HEK293 (cell line): Measurements from ENCODE around the gene KANK2.

ENCODE experiments used
- CTCF ChIA-PET: fragments of 350-600 bp; formaldehyde crosslinking; extraction: SDS; loops from one replicate; lab custom pipeline; 2021; ENCODE audit warnings: antibody characterized with exemption; lab: Yijun Ruan, JAX
- POLR2A ChIA-PET: fragments of 300-600 bp; formaldehyde crosslinking; extraction: SDS; loops from one replicate; lab custom pipeline; 2020; ENCODE audit warnings: antibody characterized with exemption, inconsistent platforms; lab: Yijun Ruan, JAX
- H3K27ac ChIP-seq: fragments of 200-500 bp; sonication (Bioruptor generic); 2 replicates; pipeline ENCODE4 v1.5.1; 2014; ENCODE audit warnings: low read depth, low read length, control low read depth, inconsistent platforms; ENCODE audit errors: extremely low read depth
- H3K36me3 ChIP-seq, 2 experiments: fragments of 200-500 bp in 1 of 2; sonication (Bioruptor generic) in 1 of 2; 1 replicate in 1 of 2; 2 replicates in 1 of 2; pipeline ENCODE4 v1.5.1; 2014 to 2017; ENCODE audit warnings: inconsistent platforms in 2 of 2, low read length in 2 of 2; ENCODE audit not compliant: control insufficient read depth in 2 of 2, insufficient read depth in 1 of 2
- H3K4me1 ChIP-seq: fragments of 200-500 bp; sonication (Bioruptor generic); 2 replicates; pipeline ENCODE4 v1.5.1; 2014; ENCODE audit warnings: mild to moderate bottlenecking, low read length, inconsistent platforms; ENCODE audit not compliant: control insufficient read depth, insufficient read depth
- H3K4me3 ChIP-seq: 2 replicates; pipeline ENCODE4 v1.5.1; 2011; ENCODE audit warnings: low read depth, mild to moderate bottlenecking, control low read depth, low read length, moderate library complexity
- H3K9me3 ChIP-seq: fragments of 200-500 bp; sonication (Bioruptor generic); 2 replicates; pipeline ENCODE4 v1.5.1; 2014; ENCODE audit warnings: low read depth, low read length, inconsistent platforms; ENCODE audit not compliant: control insufficient read depth, insufficient read depth
- HOXC10 ChIP-seq: sonication (generic); formaldehyde crosslinking; IDR thresholded peaks from 2 replicates; pipeline ENCODE4 v1.8.1; 2023; ENCODE audit warnings: mild to moderate bottlenecking, missing genetic modification reagents
- KLF8 ChIP-seq: fragments of 450-650 bp; formaldehyde crosslinking; IDR thresholded peaks from 2 replicates; pipeline ENCODE4 v1.5.1; 2016; ENCODE audit warnings: missing biosample characterization, missing genetic modification characterization
- ZFP37 ChIP-seq: fragments of 450-650 bp; formaldehyde crosslinking; IDR thresholded peaks from 2 replicates; pipeline ENCODE4 v1.5.1; 2016; ENCODE audit warnings: missing biosample characterization, missing genetic modification characterization
- ZFP69B ChIP-seq: fragments of 450-650 bp; formaldehyde crosslinking; IDR thresholded peaks from 2 replicates; pipeline ENCODE4 v1.5.1; 2016; ENCODE audit warnings: missing biosample characterization, missing genetic modification characterization
- ZNF121 ChIP-seq: fragments of 450-650 bp; formaldehyde crosslinking; IDR thresholded peaks from 2 replicates; pipeline ENCODE4 v1.5.1; 2016; ENCODE audit warnings: missing biosample characterization, missing genetic modification characterization
- ZNF140 ChIP-seq: fragments of 450-650 bp; formaldehyde crosslinking; IDR thresholded peaks from 2 replicates; pipeline ENCODE4 v1.5.1; 2016; ENCODE audit warnings: missing biosample characterization, missing genetic modification characterization
- ZNF157 ChIP-seq: fragments of 450-650 bp; formaldehyde crosslinking; IDR thresholded peaks from 2 replicates; pipeline ENCODE4 v1.5.1; 2016; ENCODE audit warnings: missing biosample characterization, missing genetic modification characterization
- ZNF266 ChIP-seq: fragments of 450-650 bp; formaldehyde crosslinking; IDR thresholded peaks from 2 replicates; pipeline ENCODE4 v1.5.1; 2016; ENCODE audit warnings: missing biosample characterization, missing genetic modification characterization, low read depth
- ZNF311 ChIP-seq: fragments of 450-650 bp; formaldehyde crosslinking; IDR thresholded peaks from 2 replicates; pipeline ENCODE4 v1.5.1; 2017; ENCODE audit warnings: missing biosample characterization, missing genetic modification characterization, borderline replicate concordance
- ZNF426 ChIP-seq: fragments of 450-650 bp; formaldehyde crosslinking; IDR thresholded peaks from 2 replicates; pipeline ENCODE4 v1.5.1; 2017; ENCODE audit warnings: missing biosample characterization, missing genetic modification characterization, mild to moderate bottlenecking, inconsistent platforms, moderate library complexity
- ZNF473 ChIP-seq: fragments of 450-650 bp; formaldehyde crosslinking; IDR thresholded peaks from 2 replicates; pipeline ENCODE4 v1.5.1; 2017; ENCODE audit warnings: missing biosample characterization, missing genetic modification characterization
- ZNF558 ChIP-seq: fragments of 450-650 bp; formaldehyde crosslinking; IDR thresholded peaks from 2 replicates; pipeline ENCODE4 v1.5.1; 2016; ENCODE audit warnings: missing biosample characterization, missing genetic modification characterization
- ZNF596 ChIP-seq: fragments of 450-650 bp; IDR thresholded peaks from 2 replicates; pipeline ENCODE4 v1.5.0; 2018; ENCODE audit warnings: missing biosample characterization, mild to moderate bottlenecking, missing genetic modification characterization, moderate library complexity
- ZNF621 ChIP-seq: fragments of 450-650 bp; formaldehyde crosslinking; IDR thresholded peaks from 2 replicates; pipeline ENCODE4 v1.5.1; 2017; ENCODE audit warnings: missing biosample characterization, missing genetic modification characterization
- ZNF623 ChIP-seq: fragments of 450-650 bp; formaldehyde crosslinking; IDR thresholded peaks from 2 replicates; pipeline ENCODE4 v1.5.1; 2016; ENCODE audit warnings: missing biosample characterization, missing genetic modification characterization
- ZNF707 ChIP-seq: fragments of 450-650 bp; formaldehyde crosslinking; IDR thresholded peaks from 2 replicates; pipeline ENCODE4 v1.5.1; 2016; ENCODE audit warnings: missing biosample characterization, missing genetic modification characterization
- ZNF768 ChIP-seq: fragments of 450-650 bp; formaldehyde crosslinking; IDR thresholded peaks from 2 replicates; pipeline ENCODE4 v1.5.1; 2018; ENCODE audit warnings: missing biosample characterization, mild to moderate bottlenecking, missing genetic modification characterization
- ZNF776 ChIP-seq: fragments of 450-650 bp; formaldehyde crosslinking; IDR thresholded peaks from 2 replicates; pipeline ENCODE4 v1.5.0; 2017; ENCODE audit warnings: missing biosample characterization, missing genetic modification characterization, borderline replicate concordance
- ZNF837 ChIP-seq: fragments of 450-650 bp; formaldehyde crosslinking; IDR thresholded peaks from 2 replicates; pipeline ENCODE4 v1.5.1; 2016; ENCODE audit warnings: missing biosample characterization, missing genetic modification characterization
- ZSCAN23 ChIP-seq: fragments of 450-650 bp; formaldehyde crosslinking; IDR thresholded peaks from 2 replicates; pipeline ENCODE4 v1.5.1; 2016; ENCODE audit warnings: missing biosample characterization, missing genetic modification characterization
- TF ChIP-seq, protein P1 (sequence below): fragments of 450-650 bp; formaldehyde crosslinking; IDR thresholded peaks from 2 replicates; pipeline ENCODE4; 2016; ENCODE audit warnings: missing biosample characterization, missing genetic modification characterization

The KANK2 gene

DNA sequence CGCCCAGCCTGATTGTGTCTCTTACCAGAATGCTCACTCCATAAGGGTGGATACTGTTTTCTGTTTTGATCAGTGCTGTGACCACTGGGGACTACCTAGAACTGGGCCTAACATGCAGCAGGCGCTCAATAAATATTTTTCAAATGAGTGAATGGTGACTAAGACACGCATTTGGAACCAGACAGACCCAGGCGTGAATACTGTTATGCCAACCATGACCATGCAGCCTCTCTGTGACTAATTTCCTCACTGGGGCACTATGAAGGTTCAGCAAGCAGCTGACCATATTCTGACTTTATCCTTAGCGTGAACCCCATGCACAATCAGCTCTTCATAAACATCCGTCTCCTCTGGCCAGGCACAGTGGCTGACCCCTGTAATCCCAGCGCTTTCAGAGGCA, 28.8 kb downstream of the KANK2 start:
- ChIA-PET CTCF (interaction anchor here (0.6 to 1.0 kb wide), 2 partner anchors 81 to 125 kb away, joined by 3 read pairs; no protein-coding TSS in a partner anchor), POLR2A (interaction anchor here (1.0 kb wide), 1 partner anchor 14 kb away, joined by 3 read pairs; no protein-coding TSS in a partner anchor)

DNA sequence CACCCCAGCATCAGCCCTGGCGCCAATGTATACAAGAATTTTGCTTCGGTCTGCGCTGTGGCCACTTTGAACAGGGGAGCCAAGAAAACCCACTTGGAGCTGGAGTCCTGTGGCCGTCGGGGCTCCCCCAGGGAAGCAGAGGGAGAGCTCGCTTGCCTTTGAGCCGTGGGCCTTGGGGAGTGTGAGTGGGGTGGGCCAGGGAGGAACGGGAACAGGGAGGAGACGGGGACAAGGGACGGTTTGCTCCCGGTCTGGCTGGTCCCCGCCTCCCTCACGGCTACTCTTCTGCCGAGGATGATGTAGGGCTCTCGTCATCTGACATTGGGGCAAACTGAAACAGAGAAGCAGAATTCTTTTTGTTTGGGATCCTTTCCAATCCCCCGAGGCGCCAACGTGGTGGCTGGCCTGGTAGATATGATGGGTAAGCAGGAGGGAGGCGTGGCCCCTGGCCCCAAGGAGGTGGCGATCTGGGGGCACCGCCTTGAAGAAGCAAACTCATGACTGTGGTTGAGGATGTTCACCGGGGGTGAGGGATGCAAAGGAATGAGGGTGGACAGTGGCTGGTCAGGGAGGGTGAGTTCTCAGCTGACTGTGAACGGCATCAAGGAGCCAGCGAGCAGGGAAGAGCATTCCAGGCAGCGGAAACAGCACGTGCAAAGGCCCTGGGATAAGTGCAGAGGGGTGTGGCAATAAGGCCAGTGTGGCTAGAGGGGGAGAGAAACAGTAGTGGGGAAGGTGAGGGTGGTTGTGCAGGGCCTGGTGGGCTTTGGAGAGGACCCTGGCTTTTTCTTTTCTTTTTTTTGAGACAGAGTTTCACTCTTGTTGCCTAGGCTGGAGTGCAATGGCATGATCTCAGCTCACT, 30.8 kb downstream of the KANK2 start:
- Histone ChIP-seq H3K9me3 (no peaks in the 10 kb centered on the region), H3K4me3 (no peak overlapping the region), H3K4me1 (no peaks in the 10 kb centered on the region), H3K36me3 (peaks cover 4 to 46% of the 10 kb centered on the region in 2 experiments; a peak in 2 of 3 replicates), H3K27ac (no peak overlapping the region)
- no peak for TF ChIP-seq ZNF558 (tag by site-specific recombination)
- no peak for TF ChIP-seq ZNF311
- no peak for TF ChIP-seq ZSCAN23 (tag by site-specific recombination)
- no peak for TF ChIP-seq ZNF473 (tag by site-specific recombination)
- TF ChIP-seq ZNF707 (tag by site-specific recombination) = no peak
- no peak for TF ChIP-seq KLF8 (tag by site-specific recombination)
- TF ChIP-seq ZNF776 = no peak
- no peak for TF ChIP-seq ZNF837 (tag by site-specific recombination)
- no peak for TF ChIP-seq ZNF596 (tag by site-specific recombination)
- TF ChIP-seq ZNF140 = no peak
- TF ChIP-seq ZNF768 (tag by site-specific recombination) = no peak
- TF ChIP-seq HOXC10 (CRISPR knock-in tag) = no peak
- TF ChIP-seq ZNF266 (tag by site-specific recombination) = no peak
- TF ChIP-seq ZNF623 (tag by site-specific recombination) = peak; percentile 96
- TF ChIP-seq ZNF621 = 0 out of 2 replicates have a peak, but pooled peaks have one; percentile 41
- ChIA-PET CTCF (interaction anchor here (0.6 kb wide), 1 partner anchor 1543 kb away, joined by 3 read pairs; no protein-coding TSS in a partner anchor), POLR2A (interaction anchor here (0.7 kb wide), 1 partner anchor 34 kb away, joined by 3 read pairs; no protein-coding TSS in a partner anchor)

More for the DNA sequence above, 28.8 kb downstream of the KANK2 start:
- TF ChIP-seq ZFP37 (tag by site-specific recombination) = no peak
- peak; percentile 90 for TF ChIP-seq ZNF157 (tag by site-specific recombination)
- no peaks in the 10 kb centered on the region for H3K9me3 ChIP-seq
- no peaks in the 10 kb centered on the region for H3K4me1 ChIP-seq
- H3K4me3 ChIP-seq = no peak overlapping the region
- no peak overlapping the region for H3K27ac ChIP-seq
- H3K36me3 ChIP-seq = peaks cover 4 to 59% of the 10 kb centered on the region in 2 experiments; a peak in 2 of 3 replicates

DNA sequence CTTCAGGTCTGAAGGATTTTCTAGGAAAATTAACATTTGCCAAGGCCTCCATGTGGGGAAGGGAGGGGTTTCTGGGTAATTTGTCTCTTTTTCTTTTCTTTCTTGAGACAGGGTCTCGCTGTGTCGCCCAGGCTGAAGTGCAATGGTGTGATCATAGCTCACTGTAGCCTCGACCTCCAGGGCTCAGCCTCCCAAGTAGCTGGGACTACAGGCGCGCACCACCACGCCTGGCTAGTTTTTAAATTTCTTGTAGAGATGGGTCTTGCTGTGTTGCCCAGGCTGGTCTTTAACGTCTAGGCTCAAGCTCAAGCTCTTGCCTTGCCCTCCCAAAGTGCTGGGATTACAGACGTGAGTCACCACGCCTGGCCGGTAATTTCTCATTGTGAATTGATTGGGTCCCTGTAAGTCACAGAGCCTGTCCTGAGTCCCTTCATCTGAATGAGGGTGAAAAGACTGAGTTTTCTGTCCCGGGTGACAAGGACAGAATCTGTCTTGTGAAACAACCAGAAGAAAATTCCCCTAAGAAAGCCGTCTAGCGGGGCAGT, 31.8 kb downstream of the KANK2 start:
- no peak overlapping the region for H3K4me3 ChIP-seq
- CTCF ChIA-PET = no interaction called here
- H3K27ac ChIP-seq = no peak overlapping the region
- no peaks in the 10 kb centered on the region for H3K4me1 ChIP-seq
- H3K36me3 ChIP-seq = peaks cover 4 to 41% of the 10 kb centered on the region in 2 experiments; a peak in 2 of 3 replicates
- POLR2A ChIA-PET = no interaction called here
- no peaks in the 10 kb centered on the region for H3K9me3 ChIP-seq
- TF ChIP-seq, protein P1, sequence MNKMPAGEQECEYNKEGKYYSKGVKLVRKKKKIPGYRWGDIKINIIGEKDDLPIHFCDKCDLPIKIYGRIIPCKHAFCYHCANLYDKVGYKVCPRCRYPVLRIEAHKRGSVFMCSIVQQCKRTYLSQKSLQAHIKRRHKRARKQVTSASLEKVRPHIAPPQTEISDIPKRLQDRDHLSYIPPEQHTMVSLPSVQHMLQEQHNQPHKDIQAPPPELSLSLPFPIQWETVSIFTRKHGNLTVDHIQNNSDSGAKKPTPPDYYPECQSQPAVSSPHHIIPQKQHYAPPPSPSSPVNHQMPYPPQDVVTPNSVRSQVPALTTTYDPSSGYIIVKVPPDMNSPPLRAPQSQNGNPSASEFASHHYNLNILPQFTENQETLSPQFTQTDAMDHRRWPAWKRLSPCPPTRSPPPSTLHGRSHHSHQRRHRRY (tag by site-specific recombination) = no peak
- TF ChIP-seq ZNF121 (tag by site-specific recombination) = 0 out of 2 replicates have a peak, but pooled peaks have one; percentile 48
- no peak for TF ChIP-seq ZNF426 (tag by site-specific recombination)
- TF ChIP-seq ZFP69B (tag by site-specific recombination) = no peak
